ENCODE measurements around the gene CCAR1.
"Not testable (repeated sequence)": the region's sequence is repeated elsewhere in the genome, so short reads cannot be mapped to it uniquely, and the experiment has no call there.

CCAR1 gene

GRCh38 chr10:68813559-68813958 lies 92.5 kb downstream of the CCAR1 start:
- Histone ChIP-seq H3K4me1 (ENCODE audit: control insufficient read depth, insufficient read depth, low read length) (no peaks in the 10 kb centered on the region), H3K36me3 (ENCODE audit: control insufficient read depth, insufficient read depth, low read length) (no peaks in the 10 kb centered on the region), H3K27ac (ENCODE audit: low read depth, low read length) (no peak overlapping the region), H3K27me3 (ENCODE audit: control insufficient read depth, insufficient read depth, low read length) (no peaks in the 10 kb centered on the region), H3K4me3 (ENCODE audit: low read length) (no peak overlapping the region), H3K9ac (ENCODE audit: low read length) (no peak overlapping the region)

- no peak overlapping the region for H3K9ac ChIP-seq (ENCODE audit: low read length)
- no peaks in the 10 kb centered on the region for H3K4me1 ChIP-seq (ENCODE audit: control insufficient read depth, insufficient read depth, low read length)
- no peak overlapping the region for H3K4me3 ChIP-seq (ENCODE audit: low read length)
- H3K36me3 ChIP-seq (ENCODE audit: control insufficient read depth, insufficient read depth, low read length): no peaks in the 10 kb centered on the region
- no peaks in the 10 kb centered on the region for H3K27me3 ChIP-seq (ENCODE audit: control insufficient read depth, insufficient read depth, low read length)
- no peak overlapping the region for H3K27ac ChIP-seq (ENCODE audit: low read depth, low read length)
Measured at GRCh38 chr10:68816796-68817412, 95.9 kb downstream of the CCAR1 start.

- not testable (repeated sequence) for H3K27me3 ChIP-seq (ENCODE audit: control insufficient read depth, insufficient read depth, low read length); H3K27ac ChIP-seq (ENCODE audit: low read depth, low read length); H3K4me1 ChIP-seq (ENCODE audit: control insufficient read depth, insufficient read depth, low read length); H3K36me3 ChIP-seq (ENCODE audit: control insufficient read depth, insufficient read depth, low read length); H3K9ac ChIP-seq (ENCODE audit: low read length); H3K4me3 ChIP-seq (ENCODE audit: low read length)
Measured at GRCh38 chr10:68820359-68820758, 99.3 kb downstream of the CCAR1 start.

GRCh38 chr10:68822626-68823025 lies 101.6 kb downstream of the CCAR1 start:
- not testable (repeated sequence) for H3K36me3 ChIP-seq (ENCODE audit: control insufficient read depth, insufficient read depth, low read length); H3K27ac ChIP-seq (ENCODE audit: low read depth, low read length); H3K9ac ChIP-seq (ENCODE audit: low read length); H3K27me3 ChIP-seq (ENCODE audit: control insufficient read depth, insufficient read depth, low read length); H3K4me3 ChIP-seq (ENCODE audit: low read length); H3K4me1 ChIP-seq (ENCODE audit: control insufficient read depth, insufficient read depth, low read length)

- Histone ChIP-seq H3K4me1 (ENCODE audit: control insufficient read depth, insufficient read depth, low read length) (no peaks in the 10 kb centered on the region), H3K27ac (ENCODE audit: low read depth, low read length) (no peak within 1 kb of the TSS), H3K4me3 (ENCODE audit: low read length) (peak within 1 kb of the TSS; percentile 76), H3K27me3 (ENCODE audit: control insufficient read depth, insufficient read depth, low read length) (no peaks in the 10 kb centered on the region), H3K36me3 (ENCODE audit: control insufficient read depth, insufficient read depth, low read length) (no peaks in the 10 kb centered on the region), H3K9ac (ENCODE audit: low read length) (no peak within 1 kb of the TSS)
Measured at GRCh38 chr10:68826764-68827591, 105.9 kb downstream of the CCAR1 start, which contains the start of gene STOX1. Gene STOX1 (plus strand): TSS chr10:68827531. CDS start chr10:68827624, 93 bp downstream.

- not testable (repeated sequence) for H3K4me3 ChIP-seq (ENCODE audit: low read length); H3K27ac ChIP-seq (ENCODE audit: low read depth, low read length)
Measured at GRCh38 chr10:68827592-68827959, 106.5 kb downstream of the CCAR1 start.

GRCh38 chr10:68828083-68828601 lies 107.1 kb downstream of the CCAR1 start:
- not testable (repeated sequence) for H3K27me3 ChIP-seq (ENCODE audit: control insufficient read depth, insufficient read depth, low read length); H3K9ac ChIP-seq (ENCODE audit: low read length); H3K27ac ChIP-seq (ENCODE audit: low read depth, low read length); H3K4me1 ChIP-seq (ENCODE audit: control insufficient read depth, insufficient read depth, low read length); H3K36me3 ChIP-seq (ENCODE audit: control insufficient read depth, insufficient read depth, low read length)
- peak overlapping the region; percentile 57 for H3K4me3 ChIP-seq (ENCODE audit: low read length)

More at GRCh38 chr10:68827592-68827959, 106.5 kb downstream of the CCAR1 start:
- H3K9ac ChIP-seq (ENCODE audit: low read length); H3K27me3 ChIP-seq (ENCODE audit: control insufficient read depth, insufficient read depth, low read length); H3K4me1 ChIP-seq (ENCODE audit: control insufficient read depth, insufficient read depth, low read length); H3K36me3 ChIP-seq (ENCODE audit: control insufficient read depth, insufficient read depth, low read length): not testable (repeated sequence)

GRCh38 chr10:68828833-68829232 lies 107.8 kb downstream of the CCAR1 start:
- no peaks in the 10 kb centered on the region for H3K36me3 ChIP-seq (ENCODE audit: control insufficient read depth, insufficient read depth, low read length)
- H3K27me3 ChIP-seq (ENCODE audit: control insufficient read depth, insufficient read depth, low read length): no peaks in the 10 kb centered on the region
- H3K4me1 ChIP-seq (ENCODE audit: control insufficient read depth, insufficient read depth, low read length): no peaks in the 10 kb centered on the region
- H3K27ac ChIP-seq (ENCODE audit: low read depth, low read length): no peak overlapping the region
- no peak overlapping the region for H3K4me3 ChIP-seq (ENCODE audit: low read length)
- H3K9ac ChIP-seq (ENCODE audit: low read length): no peak overlapping the region

GRCh38 chr10:68829521-68829920 lies 108.5 kb downstream of the CCAR1 start:
- Histone ChIP-seq H3K4me3 (ENCODE audit: low read length) (no peak overlapping the region), H3K9ac (ENCODE audit: low read length) (no peak overlapping the region), H3K27ac (ENCODE audit: low read depth, low read length) (no peak overlapping the region), H3K36me3 (ENCODE audit: control insufficient read depth, insufficient read depth, low read length) (no peaks in the 10 kb centered on the region), H3K4me1 (ENCODE audit: control insufficient read depth, insufficient read depth, low read length) (no peaks in the 10 kb centered on the region), H3K27me3 (ENCODE audit: control insufficient read depth, insufficient read depth, low read length) (no peaks in the 10 kb centered on the region)

GRCh38 chr10:68829952-68830351 lies 108.9 kb downstream of the CCAR1 start:
- no peaks in the 10 kb centered on the region for H3K4me1 ChIP-seq (ENCODE audit: control insufficient read depth, insufficient read depth, low read length)
- no peaks in the 10 kb centered on the region for H3K27me3 ChIP-seq (ENCODE audit: control insufficient read depth, insufficient read depth, low read length)
- no peaks in the 10 kb centered on the region for H3K36me3 ChIP-seq (ENCODE audit: control insufficient read depth, insufficient read depth, low read length)
- H3K4me3 ChIP-seq (ENCODE audit: low read length): no peak overlapping the region
- no peak overlapping the region for H3K9ac ChIP-seq (ENCODE audit: low read length)
- H3K27ac ChIP-seq (ENCODE audit: low read depth, low read length): no peak overlapping the region

GRCh38 chr10:68831961-68832455 lies 111.0 kb downstream of the CCAR1 start:
- no peaks in the 10 kb centered on the region for H3K27me3 ChIP-seq (ENCODE audit: control insufficient read depth, insufficient read depth, low read length)
- H3K4me3 ChIP-seq (ENCODE audit: low read length): no peak overlapping the region
- no peaks in the 10 kb centered on the region for H3K4me1 ChIP-seq (ENCODE audit: control insufficient read depth, insufficient read depth, low read length)
- H3K36me3 ChIP-seq (ENCODE audit: control insufficient read depth, insufficient read depth, low read length): no peaks in the 10 kb centered on the region
- H3K9ac ChIP-seq (ENCODE audit: low read length): no peak overlapping the region
- H3K27ac ChIP-seq (ENCODE audit: low read depth, low read length): no peak overlapping the region

- H3K9ac ChIP-seq (ENCODE audit: low read length): no peak overlapping the region
- H3K4me1 ChIP-seq (ENCODE audit: control insufficient read depth, insufficient read depth, low read length): no peaks in the 10 kb centered on the region
- no peaks in the 10 kb centered on the region for H3K36me3 ChIP-seq (ENCODE audit: control insufficient read depth, insufficient read depth, low read length)
- H3K27ac ChIP-seq (ENCODE audit: low read depth, low read length): no peak overlapping the region
- H3K4me3 ChIP-seq (ENCODE audit: low read length): no peak overlapping the region
- H3K27me3 ChIP-seq (ENCODE audit: control insufficient read depth, insufficient read depth, low read length): no peaks in the 10 kb centered on the region
Measured at GRCh38 chr10:68832601-68833000, 111.6 kb downstream of the CCAR1 start.
